HG03280 (cell line): ENCODE results near the gene POLE4.

Source experiments
- ATAC-seq: cut with Tn5 transposase; IDR thresholded peaks from one replicate; pipeline ENCODE4 v1.9.1; 2021; ENCODE audit warnings: mild to moderate bottlenecking, moderate library complexity; ENCODE audit not compliant: unreplicated experiment

POLE4 gene

GRCh38 chr2:74939919-74940812, 18.3 kb upstream of the POLE4 start:
- no peak for ATAC-seq

DNA sequence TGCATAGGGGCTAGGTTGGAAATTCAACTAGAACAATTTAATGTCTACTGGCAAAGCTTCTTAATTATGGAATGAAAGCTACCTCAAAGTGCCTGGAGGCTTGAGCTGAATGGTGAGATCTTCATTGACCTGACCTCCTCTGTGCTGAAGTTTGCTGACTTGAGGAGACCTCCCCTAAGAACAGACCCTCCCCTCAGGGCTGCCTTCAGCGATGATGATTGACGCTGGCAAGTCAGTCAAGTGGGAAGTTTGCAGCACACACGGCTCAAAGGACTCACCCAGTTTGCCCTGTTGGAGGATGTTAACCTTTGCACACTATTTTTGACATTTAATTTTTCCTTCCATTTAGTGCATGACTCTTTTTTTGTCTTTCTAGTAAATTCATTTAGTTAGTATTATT, 17.2 kb upstream of the POLE4 start:
- ATAC-seq, result no peak

DNA sequence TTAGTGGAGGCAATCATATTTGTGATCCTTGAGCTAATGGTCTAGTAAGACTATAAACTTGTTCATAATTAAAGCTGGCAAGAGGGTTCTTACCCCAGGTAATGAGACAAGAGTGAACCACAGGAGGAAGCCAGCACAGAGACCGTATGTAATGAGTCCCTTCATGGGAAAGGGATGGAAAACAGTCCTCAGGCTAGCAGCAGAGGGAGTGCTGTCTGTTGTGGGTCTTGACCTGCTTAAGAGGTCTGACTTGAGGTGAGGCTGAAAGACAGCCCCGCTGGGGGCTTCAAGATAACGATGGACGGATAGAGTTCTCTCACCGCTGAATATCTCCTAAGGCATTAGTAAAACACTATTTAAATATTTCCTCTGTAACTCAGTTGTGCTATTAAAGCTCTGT, 16.2 kb upstream of the POLE4 start:
- ATAC-seq, result no peak

GRCh38 chr2:74944987-74945787, 13.3 kb upstream of the POLE4 start:
- ATAC-seq, result peak; percentile 98

- no peak for ATAC-seq
Measured at GRCh38 chr2:74945788-74946331, 12.6 kb upstream of the POLE4 start.

- no peak for ATAC-seq
Measured at GRCh38 chr2:74947703-74948102, 10.7 kb upstream of the POLE4 start.

DNA sequence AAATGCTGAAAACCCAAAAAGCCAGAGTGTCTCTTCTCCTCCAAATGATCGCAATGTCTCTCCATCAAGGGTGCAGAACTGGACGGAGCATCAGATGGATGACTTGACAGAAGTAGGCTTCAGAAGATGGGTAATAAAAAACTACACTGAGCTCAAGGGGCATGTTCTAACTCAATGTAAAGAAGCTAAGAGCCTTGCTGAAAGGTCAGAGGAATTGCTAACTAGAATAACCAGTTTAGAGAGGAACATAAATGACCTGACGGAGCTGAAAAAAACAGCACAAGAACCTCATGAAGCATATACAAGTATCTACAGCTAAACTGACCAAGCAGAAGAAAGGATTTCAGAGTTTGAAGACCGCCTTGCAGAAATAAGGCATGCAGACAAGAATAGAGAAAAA, 9.7 kb upstream of the POLE4 start:
- ATAC-seq, result no peak

DNA sequence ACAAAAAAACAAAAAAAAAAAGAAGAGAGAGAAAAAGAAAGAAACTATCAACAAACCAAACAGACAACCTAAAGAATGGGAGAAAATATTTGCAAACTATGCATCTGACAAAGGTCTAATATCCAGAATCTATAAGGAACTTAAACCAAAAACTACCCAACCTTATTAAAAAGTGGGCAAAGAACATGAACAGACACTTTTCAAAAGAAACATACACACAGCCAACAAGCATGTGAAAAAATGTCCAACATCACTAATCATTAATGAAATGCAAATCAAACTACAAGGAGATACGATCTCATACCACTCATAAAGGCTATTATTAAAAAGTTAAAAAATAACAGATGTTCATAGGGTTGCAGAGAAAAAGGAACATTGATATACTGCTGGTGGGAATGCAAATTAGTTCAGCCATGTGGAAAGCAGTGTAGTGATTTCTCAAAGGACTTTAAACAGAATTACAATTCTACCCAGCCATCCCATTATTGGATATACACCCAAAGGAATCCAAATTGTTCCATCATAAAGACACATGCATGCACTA, 7.2 kb upstream of the POLE4 start:
- ATAC-seq, result no peak

DNA sequence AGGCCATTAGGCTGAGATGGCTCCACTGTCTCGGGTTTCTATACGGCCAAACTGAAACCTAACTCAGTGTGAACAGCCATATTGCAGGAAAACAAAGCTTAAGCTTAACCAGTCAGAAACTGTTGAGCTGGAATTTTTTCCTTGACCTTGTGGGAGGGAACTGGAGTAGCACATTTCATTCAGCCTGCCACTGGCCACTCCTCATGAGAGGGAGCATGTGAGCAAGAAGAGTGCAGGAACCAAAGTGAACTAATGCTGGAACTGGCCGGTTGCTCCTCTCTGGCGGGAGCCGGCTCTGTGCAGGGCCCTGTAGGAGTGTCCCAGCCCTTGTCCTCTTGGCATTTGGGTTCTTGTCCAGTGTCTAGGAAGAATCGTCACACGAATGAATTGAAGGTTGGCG, 5.9 kb upstream of the POLE4 start:
- no peak for ATAC-seq

- no peak for ATAC-seq
Measured at GRCh38 chr2:74953796-74954499, 4.5 kb upstream of the POLE4 start.

GRCh38 chr2:74954500-74954874, 4.0 kb upstream of the POLE4 start:
- no peak for ATAC-seq

- ATAC-seq, result no peak
Measured at GRCh38 chr2:74957886-74958273, 563 bp upstream of the POLE4 start.

- ATAC-seq, result no peak
Measured at GRCh38 chr2:74959106-74959751, 786 bp downstream of the POLE4 start.

DNA sequence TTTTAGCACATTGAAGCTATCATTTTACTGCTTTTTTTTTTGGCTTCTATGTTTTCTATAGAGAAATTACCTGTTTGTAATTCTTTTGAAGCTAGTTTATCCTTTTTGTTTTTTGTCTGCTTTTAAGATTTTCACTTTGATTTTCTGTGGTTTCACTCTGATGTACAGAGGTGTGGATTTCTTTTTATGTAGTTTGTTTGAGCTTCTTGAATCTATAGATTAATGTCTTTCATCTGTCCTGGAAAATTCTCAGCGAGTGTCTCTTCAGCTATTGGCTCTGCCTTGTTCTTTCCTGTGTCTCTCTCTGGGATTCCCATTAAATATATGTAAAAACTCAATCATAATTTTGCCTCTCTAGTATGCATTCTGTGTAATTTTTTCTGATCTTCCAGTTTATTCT, 8.4 kb downstream of the POLE4 start:
- ATAC-seq, result no peak

- no peak for ATAC-seq
Measured at GRCh38 chr2:74975016-74975415, 16.6 kb downstream of the POLE4 start.

- ATAC-seq, result no peak
Measured at GRCh38 chr2:74979844-74980243, 21.4 kb downstream of the POLE4 start.

DNA sequence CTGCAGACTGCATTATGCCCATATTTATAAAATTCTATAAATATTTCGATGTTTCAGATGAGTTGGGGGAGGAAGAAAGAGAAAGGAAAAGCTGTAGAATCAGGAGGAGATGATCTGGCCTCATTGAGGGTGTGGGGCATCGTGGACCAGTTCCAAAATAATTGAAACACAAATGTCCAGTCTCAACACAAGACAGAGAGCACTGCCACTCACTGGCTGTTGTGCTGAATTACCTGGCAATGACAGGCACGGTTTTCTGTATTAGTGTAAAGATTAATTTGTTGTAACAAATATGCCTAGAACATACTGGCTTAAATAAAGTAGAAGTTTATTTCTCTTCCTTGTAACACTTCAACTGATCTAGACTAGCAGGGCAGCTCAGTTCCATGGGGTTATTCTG, 24.1 kb downstream of the POLE4 start:
- ATAC-seq, result no peak

GRCh38 chr2:74983631-74984392, 25.4 kb downstream of the POLE4 start:
- no peak for ATAC-seq

DNA sequence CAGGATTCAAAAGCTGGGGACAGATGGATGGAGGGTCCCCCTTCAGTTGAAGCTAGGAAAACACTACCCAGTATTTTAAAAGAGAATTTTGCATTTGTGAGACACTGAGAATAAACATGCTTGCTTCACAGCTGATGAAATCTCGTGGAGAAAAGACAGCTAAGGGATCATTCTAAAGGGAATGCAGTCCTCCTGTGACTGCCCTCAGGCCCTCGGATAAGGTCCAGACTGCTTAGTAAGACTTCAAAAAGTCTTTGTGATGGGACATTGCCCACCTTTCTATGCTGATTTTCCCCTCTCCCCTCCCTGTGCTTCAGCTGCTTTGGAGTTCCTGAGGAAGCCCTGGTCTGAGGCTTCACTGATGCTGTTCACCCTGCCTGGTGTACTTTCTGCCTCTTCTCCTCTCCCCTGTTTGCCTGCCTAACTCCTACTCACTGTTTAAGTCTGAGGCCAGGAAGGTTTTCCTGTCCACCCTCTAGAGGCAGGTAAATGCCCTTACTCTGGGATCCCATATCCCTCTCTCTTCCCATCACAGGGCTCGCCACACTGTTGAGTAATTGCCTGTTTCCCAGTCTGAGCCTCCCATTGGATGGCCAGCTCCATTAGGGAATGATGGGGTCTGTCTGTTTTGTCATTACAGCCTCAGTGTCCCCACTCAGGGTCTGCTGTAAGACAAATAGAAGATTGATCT, 26.6 kb downstream of the POLE4 start:
- ATAC-seq, result no peak
